ENCODE results near the gene TNFRSF1B. TPM values are rescaled to one million over a fixed set of nuclear protein-coding genes. Genes with fewer than 3 reads are reported as not detected.

Gene TNFRSF1B
- total RNA-seq, 4 donors from 2014 or later: 37.1 to 92.8 (median 64.0) TPM

- Histone ChIP-seq H3K9me3 (no peaks in the 10 kb centered on the region), H3K27me3 (no peaks in the 10 kb centered on the region), H3K27ac (peak overlapping the region in 1 of 4 donors; percentile 67), H3K4me1 (peaks cover 0 to 10% (median 0%) of the 10 kb centered on the region in 4 donors), H3K36me3 (peaks cover 0 to 44% (median 0%) of the 10 kb centered on the region in 3 donors), H3K4me3 (no peak overlapping the region)
- TF ChIP-seq CTCF (IDR thresholded peaks at IDR 0.05): no peak
- TF ChIP-seq POLR2A (IDR thresholded peaks at IDR 0.05): no peak
- no peak for DNase-seq
Measured at GRCh38 chr1:12202577-12202976, 35.8 kb downstream of the TNFRSF1B start.

- no peak overlapping the region for H3K4me3 ChIP-seq
- no peak for TF ChIP-seq CTCF (IDR thresholded peaks at IDR 0.05)
- no peak for TF ChIP-seq POLR2A (IDR thresholded peaks at IDR 0.05)
- H3K4me1 ChIP-seq: peaks cover 0 to 13% (median under 1%) of the 10 kb centered on the region in 4 donors
- peaks cover 0 to 42% (median 0%) of the 10 kb centered on the region in 3 donors for H3K36me3 ChIP-seq
- H3K27ac ChIP-seq: peak overlapping the region in 1 of 4 donors; percentile 67
- no peaks in the 10 kb centered on the region for H3K9me3 ChIP-seq
- DNase-seq: peak in 1 of 3 donors; percentile 46
- no peaks in the 10 kb centered on the region for H3K27me3 ChIP-seq
Measured at GRCh38 chr1:12203216-12204007, 36.6 kb downstream of the TNFRSF1B start.

- H3K27me3 ChIP-seq: no peaks in the 10 kb centered on the region
- peaks cover 0 to 42% (median 0%) of the 10 kb centered on the region in 3 donors for H3K36me3 ChIP-seq
- H3K27ac ChIP-seq: peak overlapping the region in 1 of 4 donors; percentile 67
- DNase-seq: peak in 2 of 3 donors; percentile 68 to 70
- TF ChIP-seq POLR2A (IDR thresholded peaks at IDR 0.05): no peak
- TF ChIP-seq CTCF (IDR thresholded peaks at IDR 0.05): no peak
- no peaks in the 10 kb centered on the region for H3K9me3 ChIP-seq
- H3K4me1 ChIP-seq: peaks cover 0 to 20% (median 4%) of the 10 kb centered on the region in 4 donors
- no peak overlapping the region for H3K4me3 ChIP-seq
Measured at GRCh38 chr1:12204140-12204539, 37.3 kb downstream of the TNFRSF1B start.

GRCh38 chr1:12204754-12205658, 38.2 kb downstream of the TNFRSF1B start:
- H3K36me3 ChIP-seq: peaks cover 0 to 37% (median 0%) of the 10 kb centered on the region in 3 donors
- H3K27me3 ChIP-seq: no peaks in the 10 kb centered on the region
- no peak for TF ChIP-seq CTCF (IDR thresholded peaks at IDR 0.05)
- TF ChIP-seq POLR2A (IDR thresholded peaks at IDR 0.05): no peak
- no peak overlapping the region for H3K4me3 ChIP-seq
- H3K9me3 ChIP-seq: no peaks in the 10 kb centered on the region
- peaks cover 0 to 27% (median 10%) of the 10 kb centered on the region in 4 donors for H3K4me1 ChIP-seq
- no peak for DNase-seq
- peak overlapping the region in 1 of 4 donors; percentile 67 for H3K27ac ChIP-seq

GRCh38 chr1:12206238-12206637, 39.4 kb downstream of the TNFRSF1B start:
- no peak overlapping the region for H3K27ac ChIP-seq

More at GRCh38 chr1:12206238-12206637, 39.4 kb downstream of the TNFRSF1B start:
- peaks cover 0 to 38% (median 11%) of the 10 kb centered on the region in 4 donors for H3K4me1 ChIP-seq
- H3K9me3 ChIP-seq: no peaks in the 10 kb centered on the region
- no peak overlapping the region for H3K4me3 ChIP-seq
- no peak for TF ChIP-seq CTCF (IDR thresholded peaks at IDR 0.05)
- no peak for TF ChIP-seq POLR2A (IDR thresholded peaks at IDR 0.05)
- no peaks in the 10 kb centered on the region for H3K27me3 ChIP-seq
- DNase-seq: no peak
- peaks cover 0 to 36% (median 0%) of the 10 kb centered on the region in 3 donors for H3K36me3 ChIP-seq
